GM21786 (cell line): Measurements from ENCODE around the gene C9orf72.
"Not testable (repeated sequence)": the region's sequence is repeated elsewhere in the genome, so short reads cannot be mapped to it uniquely, and the experiment has no call there.

Experiments
- ATAC-seq: cut with Tn5 transposase; IDR thresholded peaks from one replicate; pipeline ENCODE4 v1.9.1; 2021; ENCODE audit not compliant: unreplicated experiment

The C9orf72 gene

GRCh38 chr9:27519466-27520465 lies 53.5 kb downstream of the C9orf72 start:
- ATAC-seq: no peak

DNA sequence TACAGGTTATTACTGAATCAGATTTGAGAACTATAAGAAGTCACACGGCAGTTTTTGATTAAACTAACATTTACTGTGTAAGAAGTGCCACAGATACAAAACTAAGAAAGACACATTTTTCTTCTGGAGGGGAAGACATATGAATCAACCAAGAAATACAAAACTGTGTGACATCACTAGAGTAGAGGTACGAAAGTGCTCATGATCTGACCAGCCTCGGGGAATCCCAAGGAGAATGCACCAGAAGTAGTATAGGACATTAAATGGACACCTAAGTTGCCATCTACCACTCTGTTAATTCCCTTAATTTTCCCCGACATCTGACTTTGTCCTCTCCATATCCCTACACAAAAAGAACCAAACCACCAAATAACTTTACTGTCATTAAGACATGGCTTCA lies 54.5 kb downstream of the C9orf72 start:
- no peak for ATAC-seq

GRCh38 chr9:27518006-27518405 lies 55.3 kb downstream of the C9orf72 start:
- ATAC-seq: no peak

GRCh38 chr9:27514551-27514950 lies 58.7 kb downstream of the C9orf72 start:
- no peak for ATAC-seq

- no peak for ATAC-seq
These were observed 61.5 kb downstream of the C9orf72 start for GRCh38 chr9:27511771-27512170.

DNA sequence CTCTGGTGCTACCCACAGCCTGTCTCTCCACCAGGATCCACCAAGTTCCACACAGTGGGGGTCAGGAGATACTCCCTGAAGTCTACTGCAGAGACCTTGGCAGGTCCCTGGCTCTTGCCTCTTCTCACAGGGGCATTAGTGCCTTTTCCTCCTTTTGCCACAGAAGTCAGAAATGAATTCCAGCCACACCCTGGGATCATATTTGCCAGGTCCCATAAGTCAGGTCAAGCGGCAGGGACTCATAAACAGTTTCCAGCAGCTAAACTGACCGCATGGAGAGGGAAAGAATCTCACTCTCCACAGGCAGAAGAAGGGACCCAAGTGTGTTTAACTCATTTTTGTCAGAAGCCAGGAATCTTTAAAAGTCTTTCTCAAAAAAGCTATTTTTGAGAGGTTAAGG lies 62.5 kb downstream of the C9orf72 start:
- ATAC-seq: no peak

- no peak for ATAC-seq
These were observed 66.3 kb downstream of the C9orf72 start for GRCh38 chr9:27506981-27507380.

- no peak for ATAC-seq
These were observed 67.5 kb downstream of the C9orf72 start for GRCh38 chr9:27505744-27506161.

GRCh38 chr9:27504259-27504658 lies 69.0 kb downstream of the C9orf72 start:
- ATAC-seq: no peak

GRCh38 chr9:27503623-27504022 lies 69.7 kb downstream of the C9orf72 start:
- no peak for ATAC-seq

- ATAC-seq: not testable (repeated sequence)
These were observed 72.4 kb downstream of the C9orf72 start for GRCh38 chr9:27500902-27501301.

- peak; percentile 43 for ATAC-seq
These were observed 73.8 kb downstream of the C9orf72 start for GRCh38 chr9:27499451-27499850.

GRCh38 chr9:27497883-27498417 lies 75.3 kb downstream of the C9orf72 start:
- no peak for ATAC-seq
